Endothelial cell of umbilical vein (primary cell): ENCODE measurements around the gene PGLYRP4. TPM values are rescaled to one million over a fixed set of nuclear protein-coding genes. Genes with fewer than 3 reads are reported as not detected.

ENCODE experiments used
- BruUV-seq: library from RNA; stranded (reverse); fragments of 400-500 nt; replicated peaks from 2 replicates; lab custom pipeline; 2021; lab: Mats Ljungman, UMichigan
- CTCF ChIA-PET: fragments of 300-600, 350-600 bp; sonication (Branson Sonifier 250); formaldehyde crosslinking; loops from one replicate; lab custom pipeline; 2021; ENCODE audit warnings: antibody characterized with exemption, inconsistent platforms; lab: Charles Lee
- POLR2A ChIA-PET: fragments of 300-600, 350-600 bp; sonication (Branson Sonifier 250); formaldehyde crosslinking; loops from one replicate; lab custom pipeline; 2021; ENCODE audit warnings: antibody characterized with exemption, inconsistent platforms; lab: Charles Lee
- DNase-seq: peaks from one replicate; pipeline ENCODE4 v3.0.0-alpha.2; 2011; ENCODE audit warnings: low read depth, low spot score
- FAIRE-seq: peaks from 2 replicates; lab custom pipeline; 2011; peaks lifted over from hg19 to GRCh38; lab: Jason Lieb, UNC
- H2AFZ ChIP-seq: 2 replicates; pipeline ENCODE4 v1.6.0; 2012; ENCODE audit warnings: low read depth, low read length, control low read depth, inconsistent platforms
- H3K27ac ChIP-seq: 2 replicates; pipeline ENCODE4 v1.5.1; 2011; ENCODE audit warnings: low read depth, mild to moderate bottlenecking, control low read depth, low read length, moderate library complexity; ENCODE audit not compliant: insufficient read depth
- H3K27me3 ChIP-seq, 2 experiments: 2 replicates each; pipeline versions ENCODE4 v1.6.0 to v1.6.1; 2011; ENCODE audit warnings: low read length in 2 of 2, mixed read lengths in 1 of 2; ENCODE audit not compliant: control insufficient read depth in 2 of 2, insufficient read depth in 2 of 2
- H3K36me3 ChIP-seq, 2 experiments: 2 replicates in 1 of 2; 3 replicates in 1 of 2; pipeline ENCODE4 v1.5.1; 2011; ENCODE audit warnings: low read length in 2 of 2, mild to moderate bottlenecking in 1 of 2, moderate library complexity in 1 of 2; ENCODE audit not compliant: control insufficient read depth in 2 of 2, insufficient read depth in 2 of 2; ENCODE audit errors: extremely low read depth in 1 of 2
- H3K4me1 ChIP-seq: 3 replicates; pipeline ENCODE4 v1.5.1; 2011; ENCODE audit warnings: mild to moderate bottlenecking, low read length; ENCODE audit not compliant: control insufficient read depth, insufficient read depth; ENCODE audit errors: extremely low read depth
- H3K4me2 ChIP-seq: 2 replicates; pipeline ENCODE4 v1.6.1; 2011; ENCODE audit warnings: low read length, control low read depth, mixed read lengths; ENCODE audit not compliant: insufficient read depth
- H3K4me3 ChIP-seq, 3 experiments: fragments of 200-600 bp in 1 of 3; sonication (generic), shearing (Covaris generic) in 1 of 3; replicated peaks in 1 of 3; 2 replicates each; pipeline ENCODE4 v1.5.1; 2011 to 2016; ENCODE audit warnings: control low read depth in 3 of 3, low read length in 3 of 3, mild to moderate bottlenecking in 2 of 3, inconsistent platforms in 1 of 3, low read depth in 1 of 3, moderate library complexity in 1 of 3; ENCODE audit not compliant: insufficient read depth in 1 of 3
- H3K79me2 ChIP-seq: 2 replicates; pipeline ENCODE4 v1.6.0; 2012; ENCODE audit warnings: low read length, inconsistent platforms; ENCODE audit not compliant: control insufficient read depth, insufficient read depth
- H3K9ac ChIP-seq: replicated peaks from 2 replicates; pipeline ENCODE3; 2011; ENCODE audit warnings: low read length, control low read depth; ENCODE audit not compliant: insufficient read depth; ENCODE audit errors: extremely low read depth
- H3K9me1 ChIP-seq: replicated peaks from 3 replicates; pipeline ENCODE4 v1.6.0; 2011; ENCODE audit warnings: mild to moderate bottlenecking, low read length; ENCODE audit not compliant: control insufficient read depth, insufficient read depth; ENCODE audit errors: extremely low read depth
- H3K9me3 ChIP-seq: replicated peaks from 2 replicates; pipeline ENCODE4 v1.5.1; 2012; ENCODE audit warnings: low read length, inconsistent platforms; ENCODE audit not compliant: control insufficient read depth, insufficient read depth
- H4K20me1 ChIP-seq: replicated peaks from 2 replicates; pipeline ENCODE3; 2011; ENCODE audit warnings: mild to moderate bottlenecking, low read length; ENCODE audit not compliant: control insufficient read depth, insufficient read depth; ENCODE audit errors: extremely low read depth
- CTCF ChIP-seq, 2 donors: IDR thresholded peaks; 1 replicate in 1 of 2; 2 replicates in 1 of 2; pipeline ENCODE4 v1.5.1; 2011; ENCODE audit warnings: low read length in 2 of 2, mild to moderate bottlenecking in 2 of 2, moderate library complexity in 2 of 2, control low read depth in 1 of 2, inconsistent platforms in 1 of 2, low read depth in 1 of 2; ENCODE audit not compliant: insufficient read depth in 1 of 2; ENCODE audit errors: extremely low read depth in 1 of 2
- EZH2 ChIP-seq: IDR thresholded peaks from 2 replicates; pipeline ENCODE4 v1.6.1; 2012; ENCODE audit warnings: borderline replicate concordance, low read depth, mild to moderate bottlenecking, moderate library complexity, low read length, inconsistent platforms; ENCODE audit not compliant: severe bottlenecking
- FOS ChIP-seq: IDR thresholded peaks from 2 replicates; pipeline ENCODE4 v1.6.1; 2011; ENCODE audit warnings: mild to moderate bottlenecking, low read length, moderate library complexity, borderline replicate concordance; ENCODE audit not compliant: insufficient read depth
- GATA2 ChIP-seq: IDR thresholded peaks from 2 replicates; pipeline ENCODE4 v1.7.0; 2011; ENCODE audit warnings: low read depth, mild to moderate bottlenecking, moderate library complexity, mixed read lengths, low read length; ENCODE audit not compliant: insufficient read length, insufficient read depth
- JUN ChIP-seq: IDR thresholded peaks from 2 replicates; pipeline ENCODE4 v1.6.1; 2011; ENCODE audit warnings: borderline replicate concordance, low read depth; ENCODE audit not compliant: insufficient read length, insufficient read depth
- MAX ChIP-seq: IDR thresholded peaks from 2 replicates; pipeline ENCODE4 v1.6.1; 2011; ENCODE audit not compliant: insufficient read depth, insufficient read length
- MYC ChIP-seq: IDR thresholded peaks from one replicate; pipeline ENCODE4 v1.6.1; 2011; ENCODE audit warnings: mild to moderate bottlenecking, low read depth, low read length
- POLR2A ChIP-seq: IDR thresholded peaks from 2 replicates; pipeline ENCODE4 v1.6.1; 2012; ENCODE audit warnings: low read depth, mild to moderate bottlenecking, control low read depth, low read length
- POLR2AphosphoS5 ChIP-seq: IDR thresholded peaks from 2 replicates; pipeline ENCODE4 v1.6.1; 2012; ENCODE audit warnings: low read depth, mild to moderate bottlenecking, control low read depth, low read length, moderate library complexity; ENCODE audit not compliant: insufficient read depth
- dilution Hi-C: fragments of 300-500 bp; cut with MboI; formaldehyde crosslinking; loops from one replicate; pipeline ENCODE4 v1.15.0; 2019; ENCODE audit warnings: low sequenced_read_pairs; ENCODE audit not compliant: extremely low pct_ligation_motif_present
- intact Hi-C: fragments of 100-400 bp; cut with micrococcal nuclease; formaldehyde crosslinking; loops from one replicate; pipeline ENCODE4 v1.10.0; 2022
- polyA plus RNA-seq, 4 experiments: library from polyadenylated mRNA; depleted of rRNA in 3 of 4; stranded (reverse) in 3 of 4; unstranded in 1 of 4; fragments of >200 nt; gene quantifications; 2 replicates each; pipeline versions ENCODE4 v1.2.1 to v1.2.3, GENCODE V29; 2011 to 2012; ENCODE audit warnings: missing spikeins in 1 of 4
- total RNA-seq: library from RNA; stranded (reverse); gene quantifications from 2 replicates; pipeline ENCODE4 v1.2.3, GENCODE V29; 2021

Gene PGLYRP4
- total and polyA plus RNA-seq, 2 donors (not counting 3 experiments of a cell fraction or from before 2014, with no cell fraction given) = not detected

DNA sequence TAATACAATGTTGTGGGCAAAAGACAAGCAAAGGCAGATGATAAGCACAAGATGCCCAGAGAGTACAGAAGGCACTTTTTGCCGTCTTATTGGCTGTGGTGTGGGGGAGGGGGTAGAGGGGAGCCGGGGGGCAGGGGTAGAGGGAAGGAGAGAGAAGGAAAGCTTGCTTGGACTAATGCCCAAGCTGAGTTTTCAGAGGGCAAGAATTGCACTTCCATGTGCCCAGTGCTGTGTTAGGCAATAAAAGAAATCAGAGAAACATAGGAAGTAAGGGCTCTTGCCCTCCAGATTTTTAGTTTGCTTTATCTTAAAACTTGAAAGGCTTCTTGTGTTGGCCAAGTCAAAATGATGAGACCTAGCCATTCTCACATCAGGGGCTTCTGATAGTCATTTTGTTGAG is 18.4 kb upstream of the PGLYRP4 start:
- no TSS peak for BruUV-seq
- Histone ChIP-seq H3K79me2 (no peaks in the 10 kb centered on the region), H3K36me3 (no peaks in the 10 kb centered on the region), H3K9me3 (no peaks in the 10 kb centered on the region), H2AFZ (no peak overlapping the region), H3K4me2 (no peak overlapping the region), H3K4me1 (no peaks in the 10 kb centered on the region), H3K27ac (no peak overlapping the region), H3K27me3 (no peaks in the 10 kb centered on the region), H4K20me1 (no peaks in the 10 kb centered on the region), H3K9ac (no peak overlapping the region), H3K9me1 (no peaks in the 10 kb centered on the region), H3K4me3 (no peak overlapping the region)
- dilution Hi-C loops = no loop called here
- intact Hi-C loops = no loop called here
- ChIA-PET CTCF (no interaction called here), POLR2A (no interaction called here)
- DNase-seq (no peak), FAIRE-seq (no peak)
- TF ChIP-seq JUN (no peak), MYC (no peak), GATA2 (no peak), POLR2A (no peak), FOS (no peak), EZH2 (no peak), POLR2AphosphoS5 (no peak), CTCF (IDR thresholded peaks at IDR 0.05; ENCODE audit: extremely low read depth in 1 of 2, insufficient read depth in 1 of 2, low read depth in 1 of 2, low read length in 2 of 2) (no peak), MAX (no peak)
